Activated T-cell treated with anti-CD3 and anti-CD28 coated beads for 24 hours (primary cell): ENCODE data around the gene RET.

ENCODE experiments used
- DNase-seq: peaks from one replicate; pipeline ENCODE4 v3.0.0-alpha.2; 2020; ENCODE audit warnings: low read depth

RET gene

DNA sequence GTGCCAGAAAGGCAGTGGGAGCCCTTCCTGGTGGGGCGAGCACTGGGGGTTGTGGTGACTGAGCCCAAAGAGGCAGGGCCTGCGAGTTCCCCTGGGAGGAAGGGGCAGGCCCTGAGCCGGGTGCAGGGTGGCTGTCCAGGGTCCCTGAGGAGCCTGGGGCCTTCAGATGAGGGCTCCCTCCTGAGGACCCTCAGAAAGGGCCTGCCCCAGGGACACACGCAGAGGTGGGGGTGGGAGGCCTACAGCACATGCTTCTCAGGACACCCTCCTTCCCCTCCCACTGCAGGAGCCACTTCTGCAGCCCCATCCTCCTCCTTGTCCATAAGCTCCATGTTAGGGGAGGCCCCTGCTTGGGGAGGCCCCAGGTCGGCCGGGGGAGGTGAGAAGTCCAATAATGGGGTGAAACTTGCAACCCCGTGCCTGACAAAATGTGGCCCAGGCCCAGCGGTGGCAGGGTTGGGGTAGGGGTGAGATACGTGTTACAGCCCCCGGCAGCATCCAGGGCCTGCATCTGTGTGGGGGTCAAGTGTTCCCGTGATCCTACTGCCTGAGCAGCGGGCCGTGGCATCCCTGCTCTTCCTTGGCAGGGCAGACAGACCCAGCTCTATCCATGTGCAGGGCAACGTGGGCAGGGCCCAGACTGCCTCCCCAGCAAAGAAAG is 31.8 kb upstream of the RET start:
- DNase-seq, result no peak

DNA sequence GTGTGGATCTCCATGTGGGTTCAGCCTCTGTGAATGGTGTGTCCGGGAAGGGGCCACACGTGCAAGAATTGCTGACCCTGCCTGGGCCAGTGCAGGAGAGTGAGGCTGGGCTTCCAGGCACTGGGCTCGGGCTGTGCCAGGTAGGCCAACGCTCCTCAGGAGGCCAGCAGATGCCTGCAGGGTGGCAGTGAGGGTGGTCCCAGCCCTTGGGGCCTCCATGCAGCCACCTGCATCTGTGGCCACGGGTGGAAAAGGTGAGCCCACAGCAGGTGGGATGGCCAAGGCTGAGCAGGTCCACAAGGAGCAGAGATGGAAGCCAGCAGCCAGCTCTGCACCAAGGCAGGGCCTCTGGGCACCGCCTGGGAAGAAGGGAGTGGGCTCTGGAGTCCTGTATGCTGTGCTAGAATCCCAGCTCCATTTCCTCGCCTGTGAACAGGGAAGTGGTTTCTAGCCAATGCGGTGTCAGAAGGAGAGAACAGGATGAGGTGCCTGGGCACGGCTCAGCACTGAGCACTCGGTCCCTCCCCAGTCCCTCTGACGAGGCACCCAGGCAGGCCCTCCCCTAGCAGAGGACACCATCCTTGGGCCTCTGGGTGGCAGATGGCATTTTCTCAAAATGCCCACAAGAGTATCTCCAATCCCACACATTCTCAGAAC is 31.1 kb upstream of the RET start:
- DNase-seq, result no peak

DNA sequence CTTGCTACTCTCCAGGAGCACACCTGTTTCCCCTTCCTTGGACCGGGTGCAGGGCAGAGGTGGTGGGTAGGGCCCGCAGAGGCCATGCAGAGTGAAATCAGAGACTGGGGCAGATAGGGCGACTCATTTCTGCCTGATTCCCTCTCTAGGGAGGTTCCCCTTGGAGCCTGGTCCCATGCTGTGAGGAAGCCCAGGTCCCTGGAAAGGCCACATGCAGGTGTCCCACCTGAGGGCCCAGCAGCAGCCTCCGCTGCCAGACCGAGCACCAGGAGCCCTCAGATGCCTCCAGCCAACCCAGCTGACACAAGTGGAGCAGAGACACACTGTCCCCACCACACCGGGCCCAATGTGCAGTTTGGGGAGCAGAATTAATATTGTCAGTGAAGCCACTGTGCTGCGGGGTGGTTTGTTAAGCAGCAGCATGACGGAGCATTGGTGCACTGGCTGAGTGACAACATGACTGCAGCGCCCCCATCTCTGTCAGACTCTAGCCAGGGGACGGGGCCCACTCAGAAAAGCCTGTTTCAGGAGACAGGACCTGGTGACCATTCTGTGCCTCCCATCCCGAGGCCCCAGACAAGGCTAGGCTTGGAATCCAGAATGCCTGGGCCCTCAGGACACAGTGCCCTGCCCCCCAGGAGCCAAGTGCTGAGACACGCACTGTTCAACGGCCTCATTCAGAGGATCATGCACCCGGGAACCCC is 30.4 kb upstream of the RET start:
- DNase-seq, result no peak

DNA sequence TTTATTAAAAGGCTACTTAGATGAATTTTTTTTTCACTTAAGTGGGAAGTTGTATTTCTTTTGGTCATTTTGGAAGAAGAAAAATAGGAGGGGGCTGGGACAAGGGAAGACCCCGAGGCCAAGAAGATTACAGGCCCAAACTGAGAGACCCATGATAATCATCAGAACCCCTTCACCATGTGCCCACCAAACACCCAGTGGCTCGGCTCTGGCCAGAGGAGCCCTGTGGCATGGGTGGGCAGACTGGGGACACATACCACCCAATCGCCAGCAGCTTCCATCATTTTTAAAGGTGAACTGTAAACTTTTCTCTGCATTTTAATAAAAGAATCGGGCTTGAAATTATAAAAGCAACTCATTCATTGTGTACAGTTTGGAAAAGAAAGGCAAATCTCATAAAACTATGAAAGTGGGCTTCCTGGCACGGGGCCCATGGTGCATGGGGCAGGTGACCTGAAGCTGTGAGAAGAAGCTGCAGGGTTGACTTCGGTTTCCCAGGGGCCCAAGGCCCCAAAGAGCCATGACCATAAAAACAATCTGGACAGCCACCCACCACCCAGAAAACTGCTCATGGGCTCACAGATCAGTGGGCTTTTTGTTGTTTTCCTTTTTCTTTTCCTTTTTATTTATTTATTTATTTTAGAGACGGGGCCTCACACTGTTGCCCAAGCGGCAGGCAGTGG is 29.4 kb upstream of the RET start:
- DNase-seq, result no peak

DNA sequence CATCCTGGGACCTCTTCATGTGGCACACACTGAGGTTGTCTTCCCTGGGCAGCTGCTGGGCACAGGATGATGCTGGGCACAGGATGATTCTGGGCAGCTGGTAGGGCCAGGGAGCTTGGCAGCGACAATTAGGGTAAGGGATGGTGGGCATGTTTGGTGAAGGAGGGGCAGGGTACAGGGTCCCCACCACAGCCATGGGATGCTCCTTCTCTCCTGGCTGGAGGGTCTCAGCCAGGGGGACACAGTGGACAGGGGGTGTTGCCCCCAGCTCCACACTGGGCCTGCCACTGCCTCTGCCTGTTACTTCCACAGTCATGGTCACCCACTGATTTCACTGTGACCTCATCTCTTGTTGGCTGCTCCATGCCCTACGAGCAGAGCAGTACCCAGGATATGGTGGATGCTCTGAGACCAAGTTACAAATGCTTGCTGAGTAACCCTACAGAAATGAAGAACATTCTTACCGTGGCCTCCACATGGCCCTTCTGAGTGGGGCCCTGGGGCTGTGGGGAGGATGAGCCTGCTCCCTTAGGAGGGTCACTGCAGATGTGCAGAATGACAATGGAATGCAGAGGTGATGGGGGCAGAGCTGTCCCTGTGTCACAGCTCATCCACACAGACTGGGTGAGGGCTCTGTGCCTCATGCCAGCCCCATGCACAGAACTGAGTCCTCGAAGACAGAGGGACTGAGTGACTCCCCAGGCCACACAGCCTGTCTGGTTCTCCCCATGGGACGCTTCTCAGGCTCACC is 28.4 kb upstream of the RET start:
- DNase-seq, result no peak

DNA sequence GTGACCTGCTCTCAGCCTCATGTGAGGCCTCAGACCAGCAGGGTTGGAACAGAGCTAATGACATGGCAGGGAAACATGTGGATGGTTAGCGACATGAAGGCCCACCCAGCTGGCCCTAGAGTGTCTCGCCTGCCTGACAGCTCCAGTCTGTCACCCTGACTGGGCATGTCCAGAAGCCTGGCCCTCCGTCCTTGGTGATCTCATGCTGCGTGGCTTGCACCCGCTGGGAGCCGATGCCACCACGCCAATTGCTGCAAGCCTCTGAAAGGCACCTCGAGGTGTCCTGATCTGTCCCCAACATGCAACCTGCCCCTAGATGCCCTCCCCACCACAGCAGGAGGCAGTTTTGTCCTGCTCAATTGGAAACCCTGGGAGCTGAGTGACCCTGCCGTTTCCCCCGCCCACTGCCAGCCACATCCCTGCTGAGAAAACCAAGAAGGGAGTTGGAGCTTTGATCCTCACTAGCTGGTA is 27.8 kb upstream of the RET start:
- no peak for DNase-seq

DNA sequence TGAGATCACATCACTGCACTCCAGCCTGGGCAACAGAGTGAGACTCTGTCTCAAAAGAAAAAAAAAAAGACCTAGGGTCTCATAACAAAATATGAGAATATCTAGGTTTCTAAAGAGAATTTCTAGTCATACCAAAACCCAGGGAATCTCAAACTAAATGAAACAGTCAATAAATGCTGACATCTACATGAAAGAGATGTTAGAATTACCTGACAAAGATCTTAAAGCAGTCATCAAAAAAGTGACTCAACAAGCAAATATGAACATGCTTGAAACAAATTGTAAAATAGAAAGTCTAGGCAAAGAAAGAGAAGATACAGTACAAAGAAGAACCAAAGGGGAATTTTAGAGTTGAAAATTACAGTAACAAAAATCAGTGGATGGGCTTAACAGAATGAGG is 26.9 kb upstream of the RET start:
- no peak for DNase-seq

DNA sequence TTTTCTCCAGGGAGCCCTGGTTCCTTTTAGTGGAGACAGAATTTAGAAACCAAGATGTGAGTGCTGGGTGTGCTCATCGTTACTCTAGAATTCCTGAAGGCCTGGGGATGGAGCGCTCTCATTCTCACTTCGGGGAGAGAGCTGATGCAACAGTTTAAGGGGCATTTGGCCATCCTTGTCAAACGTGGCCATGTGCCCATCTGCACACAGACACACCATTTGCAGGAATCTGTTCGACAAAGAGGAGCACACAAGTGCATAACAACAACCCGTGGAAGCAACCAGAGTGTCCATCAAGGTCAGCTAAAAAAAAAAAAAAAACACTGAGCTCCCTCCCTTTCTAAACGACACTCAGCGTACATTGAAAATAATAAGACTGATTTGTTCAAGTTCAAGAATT is 23.0 kb upstream of the RET start:
- no peak for DNase-seq

DNA sequence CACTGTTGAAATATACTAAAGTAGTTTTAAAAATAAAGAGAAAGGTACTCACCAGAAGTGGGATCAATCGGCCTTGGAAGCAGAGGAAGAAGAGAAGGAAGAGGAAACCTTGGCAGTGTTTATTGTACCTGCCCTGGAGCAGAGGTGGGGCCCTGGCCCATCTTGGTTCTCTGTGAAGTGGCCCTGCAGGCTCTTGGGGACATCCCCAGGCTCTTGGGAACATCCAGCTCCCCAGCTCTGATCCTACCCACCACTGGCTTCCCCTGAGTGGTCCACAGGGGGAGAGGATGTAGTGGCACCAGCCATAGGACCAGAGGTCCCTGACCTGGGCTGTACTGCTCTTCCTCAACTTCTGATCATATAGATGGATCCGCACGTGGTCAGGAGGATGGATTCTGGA is 22.3 kb upstream of the RET start:
- DNase-seq, result no peak

DNA sequence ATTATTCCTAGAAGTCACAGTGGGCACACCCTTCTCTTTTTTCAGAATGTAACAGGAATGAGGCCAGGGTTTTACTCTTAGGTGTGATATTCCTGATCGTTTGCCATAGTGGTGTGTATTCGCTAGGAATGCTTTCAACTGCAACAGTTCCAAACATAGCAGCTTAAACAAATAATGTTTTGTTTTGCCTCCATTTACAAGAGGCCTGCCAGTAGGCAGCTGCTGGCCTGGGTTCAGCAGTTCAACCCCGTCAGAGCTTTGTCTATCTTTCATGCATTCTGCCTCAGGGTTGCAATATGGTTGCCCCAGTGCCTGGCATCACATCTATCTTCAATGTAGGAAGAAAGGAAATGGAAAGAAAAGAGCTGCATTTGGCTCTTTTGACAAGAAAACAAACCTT is 21.7 kb upstream of the RET start:
- DNase-seq, result no peak

DNA sequence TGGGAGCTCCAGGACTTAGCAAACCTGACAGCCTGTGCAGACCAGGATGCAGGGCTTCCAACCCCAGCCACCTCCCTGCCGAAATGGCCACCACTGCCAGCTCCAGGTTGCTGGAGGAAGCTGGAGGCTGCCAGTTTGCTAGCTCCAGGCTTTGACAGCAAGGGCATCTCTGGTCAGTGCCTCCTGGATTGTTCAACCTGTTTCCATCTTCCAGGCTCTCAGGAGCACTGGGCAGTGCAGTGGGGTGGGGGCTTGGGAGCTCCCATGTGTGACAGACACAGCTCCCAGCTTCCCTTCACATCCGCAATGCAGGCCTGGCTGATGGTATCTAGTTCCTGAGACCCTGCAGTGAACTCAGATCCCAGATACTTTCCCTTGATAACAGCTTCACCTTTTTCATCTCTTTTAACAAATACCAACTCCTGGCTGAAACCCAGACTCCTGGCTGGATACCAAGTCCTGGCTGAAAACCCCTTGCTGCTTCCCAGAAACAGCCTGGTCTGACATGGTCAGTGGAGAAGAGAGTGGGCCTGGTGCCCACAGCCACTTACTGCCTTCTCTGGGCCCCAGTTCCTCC is 20.8 kb upstream of the RET start:
- DNase-seq, result no peak

DNA sequence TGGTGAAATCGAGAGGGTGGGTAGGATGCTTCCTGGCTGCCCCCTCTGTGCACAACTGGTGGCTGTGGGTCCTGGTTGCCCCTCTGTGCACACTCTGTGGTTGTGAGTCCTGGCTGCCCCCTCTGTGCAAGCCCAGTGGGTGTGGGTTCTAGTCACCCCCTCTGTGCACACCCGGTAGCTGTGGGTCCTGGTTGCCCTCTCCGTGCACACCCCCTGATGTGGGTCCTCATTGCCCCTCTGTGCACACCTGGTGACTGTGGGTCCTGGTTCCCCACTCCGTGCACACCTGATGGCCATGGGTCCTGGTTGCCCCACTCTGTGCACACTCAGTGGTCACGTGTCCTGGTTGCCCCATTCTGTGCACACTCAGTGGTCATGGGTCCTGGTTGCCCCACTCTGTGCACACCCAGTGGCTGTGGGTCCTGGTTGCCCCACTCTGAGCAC is 20.3 kb upstream of the RET start:
- DNase-seq, result no peak

DNA sequence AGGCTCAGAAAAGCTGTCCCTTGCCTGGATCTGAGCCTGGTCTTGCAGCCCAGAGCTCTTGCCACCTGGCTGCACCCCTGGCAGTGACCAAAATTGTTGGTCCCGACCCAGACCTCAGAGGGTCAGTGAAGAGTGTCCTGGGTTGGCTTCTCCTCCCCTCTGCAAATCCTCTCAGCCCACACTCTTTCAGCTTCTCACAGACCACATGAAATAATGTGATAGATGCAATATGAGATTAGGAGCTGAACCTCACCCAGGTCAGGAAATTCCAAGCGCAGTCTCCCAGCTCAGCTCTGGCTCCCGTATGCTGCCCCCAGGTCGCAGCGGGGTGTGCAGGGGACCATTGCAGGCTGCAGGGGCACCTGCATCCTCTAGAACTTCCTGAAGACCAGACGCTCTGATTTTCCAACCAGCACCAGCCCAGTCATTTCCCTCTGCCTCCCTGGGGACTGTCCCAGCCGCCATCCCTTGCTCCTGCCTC is 19.6 kb upstream of the RET start:
- no peak for DNase-seq

DNA sequence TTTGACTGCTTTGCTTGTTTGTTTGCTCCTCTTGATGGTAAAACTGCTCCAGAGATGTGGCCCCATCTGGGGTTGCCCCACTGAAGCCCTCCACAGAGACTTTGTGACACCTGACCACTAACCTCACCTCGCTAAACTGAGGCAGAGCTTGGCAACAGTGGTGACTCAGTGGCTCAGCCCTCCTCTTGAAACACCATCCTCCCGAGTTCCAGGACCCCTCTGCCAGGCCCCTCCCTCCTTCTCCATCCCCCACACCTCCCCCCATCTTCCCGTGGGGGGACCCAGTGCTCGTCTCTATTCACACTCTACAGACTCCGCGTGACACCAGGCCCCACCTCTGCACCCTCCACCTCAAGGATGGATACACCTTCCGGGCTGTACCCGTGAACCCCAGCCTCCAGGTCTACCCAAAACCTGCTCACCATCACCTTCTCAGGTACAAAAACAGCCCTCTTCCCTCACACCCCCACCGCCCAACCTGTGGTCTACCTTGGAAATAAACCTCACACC is 19.0 kb upstream of the RET start:
- DNase-seq, result no peak

DNA sequence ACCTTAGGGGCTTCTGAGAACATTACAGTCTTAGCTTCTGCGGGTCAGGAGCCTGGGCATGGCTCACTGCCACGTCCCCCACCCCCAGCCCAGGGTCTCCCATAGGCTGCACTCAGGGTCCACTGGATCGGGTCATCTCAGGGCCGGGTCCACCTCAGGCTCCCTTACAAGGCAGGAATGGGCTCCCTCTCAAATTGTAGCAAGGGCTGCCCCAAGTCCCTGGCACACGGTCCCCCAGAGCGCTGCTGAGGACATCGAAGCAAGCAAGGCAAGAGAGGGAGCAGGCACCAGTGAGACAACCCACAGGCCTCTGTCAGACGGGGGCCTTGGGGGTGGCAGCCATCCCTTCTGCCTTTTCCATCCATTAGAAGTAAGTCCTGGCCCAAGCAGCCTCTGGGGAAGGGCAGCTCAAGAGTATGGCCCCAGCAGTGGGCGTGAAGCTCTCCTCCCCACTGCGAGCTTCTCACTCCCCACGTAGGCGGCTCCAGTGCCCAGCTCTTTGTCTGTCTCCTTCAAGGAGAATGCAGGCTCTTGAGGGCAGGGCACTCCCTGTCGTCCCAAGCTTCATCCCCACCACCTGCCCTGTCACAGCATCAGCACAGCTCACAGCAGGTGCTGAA is 18.0 kb upstream of the RET start:
- no peak for DNase-seq

DNA sequence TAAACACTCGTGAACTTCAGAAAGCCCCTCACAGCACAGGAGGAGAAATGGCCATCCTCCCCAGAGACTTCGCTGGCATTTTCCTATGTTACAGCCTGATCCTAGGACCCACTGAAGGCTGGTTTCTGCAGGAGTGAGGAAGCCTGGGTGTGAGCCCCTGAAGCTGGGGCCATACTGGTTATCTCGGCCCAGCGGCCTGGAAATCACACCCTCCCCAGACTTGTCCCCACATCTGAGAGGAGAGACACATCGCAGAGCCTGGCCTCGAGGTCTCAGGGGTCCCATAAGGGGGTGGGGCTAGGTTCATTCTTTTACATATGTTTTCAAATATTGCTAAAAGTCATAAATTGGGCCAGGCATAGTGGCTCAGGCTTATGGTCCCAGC is 17.5 kb upstream of the RET start:
- DNase-seq, result no peak

DNA sequence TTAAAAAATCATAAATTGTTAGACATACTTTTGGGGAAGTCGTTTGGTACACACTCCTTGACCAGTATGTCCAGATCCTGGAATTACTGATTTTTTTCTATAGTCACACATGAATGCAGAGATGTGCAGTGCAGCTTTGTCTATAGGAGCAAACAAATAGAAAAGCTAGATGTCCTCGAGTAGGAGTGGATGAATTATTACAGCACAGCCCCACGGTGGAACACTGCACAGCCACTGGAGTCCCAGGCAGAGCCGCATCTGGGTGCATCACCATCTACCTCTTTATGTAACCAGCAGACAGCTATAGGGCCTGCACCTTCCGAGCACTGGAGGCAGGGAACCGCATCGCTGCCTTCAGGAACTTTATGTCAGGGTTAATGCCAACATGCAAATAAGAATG is 17.0 kb upstream of the RET start:
- no peak for DNase-seq

DNA sequence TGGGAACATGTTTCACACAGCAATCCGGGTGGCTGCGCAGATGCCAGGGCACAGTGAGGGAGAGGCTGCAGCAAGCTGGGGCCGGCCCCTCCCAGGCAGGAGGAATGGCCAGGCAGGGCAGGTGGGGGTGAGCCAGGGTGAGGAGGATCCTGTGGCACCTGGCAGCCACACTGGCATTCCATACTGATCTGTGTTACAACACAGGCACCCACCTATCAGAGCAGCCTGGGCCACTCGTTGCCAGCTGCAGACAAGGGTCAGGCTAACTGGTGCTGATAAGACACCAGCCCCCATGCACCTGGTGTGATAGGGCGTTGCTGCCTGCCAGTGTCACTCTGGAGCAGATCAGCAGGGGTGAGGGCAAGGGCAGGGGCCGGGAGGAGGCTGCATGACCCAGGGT is 16.6 kb upstream of the RET start:
- DNase-seq, result no peak

DNA sequence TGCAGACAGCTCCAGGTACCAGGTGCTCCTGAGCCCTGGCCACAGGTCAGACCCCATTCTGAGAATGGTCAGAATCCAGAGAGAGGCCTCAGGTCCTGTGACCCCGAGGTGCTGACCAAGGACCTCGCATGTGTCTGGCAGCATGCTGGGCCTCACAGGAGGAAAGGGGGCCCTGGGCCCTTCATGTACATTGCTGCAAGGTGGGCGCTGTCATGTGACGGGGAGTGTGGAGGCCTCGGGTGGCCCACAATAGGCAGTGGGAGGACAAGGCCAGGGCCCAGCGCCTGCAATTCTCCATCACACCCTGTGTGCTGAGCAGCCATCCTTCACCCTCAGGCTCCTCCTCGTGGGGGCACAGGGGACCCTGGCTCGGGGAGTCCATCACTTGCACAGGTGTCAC is 15.5 kb upstream of the RET start:
- DNase-seq, result no peak

DNA sequence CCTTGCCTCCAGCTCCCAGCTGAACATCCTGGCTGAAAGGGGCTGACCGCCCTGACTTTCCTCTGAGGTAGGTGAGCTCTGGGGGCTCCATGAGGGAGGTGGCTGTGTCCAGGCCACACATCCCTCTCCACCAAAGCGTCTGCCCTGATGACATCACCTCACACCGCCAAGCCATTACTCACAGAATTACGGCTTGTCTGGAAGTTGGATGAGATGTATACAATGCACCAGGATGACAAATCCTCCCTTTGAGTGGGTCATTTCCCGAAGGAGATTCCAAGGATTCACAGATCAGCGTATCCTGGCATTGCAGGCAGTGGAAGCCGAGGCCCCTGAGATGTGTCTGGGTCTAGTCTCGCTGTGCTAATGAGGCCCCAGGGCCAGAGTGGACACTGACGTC is 15.1 kb upstream of the RET start:
- no peak for DNase-seq
